SK-N-SH treated with all-trans-retinoic acid at 6 μM for 48 hours (cell line): ENCODE results near the gene TBL1X.

Source experiments
- ATAC-seq: fragments of 200-7000 bp; cut with Tn5 transposase; 3 replicates; pipeline ENCODE4 v1.9.1; 2020; ENCODE audit warnings: mild to moderate bottlenecking, moderate library complexity
- ARNTL ChIP-seq: fragments of 450-650 bp; formaldehyde crosslinking; IDR thresholded peaks from 2 replicates; pipeline ENCODE4 v1.5.0; 2020; ENCODE audit warnings: low read depth, mild to moderate bottlenecking, moderate library complexity, borderline replicate concordance
- CSRNP3 ChIP-seq: fragments of 250-450 bp; sonication (Bioruptor Pico); IDR thresholded peaks from 2 replicates; pipeline ENCODE4 v1.5.1; 2021; ENCODE audit warnings: mild to moderate bottlenecking, moderate library complexity
- ESRRG ChIP-seq: fragments of 250-450 bp; sonication (Bioruptor Pico); IDR thresholded peaks from 2 replicates; pipeline ENCODE4 v1.6.1; 2021; ENCODE audit warnings: mild to moderate bottlenecking
- GLIS3 ChIP-seq: fragments of 250-450 bp; sonication (Bioruptor Pico); IDR thresholded peaks from 2 replicates; pipeline ENCODE4 v1.5.0; 2020; ENCODE audit warnings: mild to moderate bottlenecking, moderate library complexity
- ISL1 ChIP-seq: fragments of 250-450 bp; sonication (Bioruptor Pico); IDR thresholded peaks from 2 replicates; pipeline ENCODE4 v2.1.2; 2022; ENCODE audit warnings: mild to moderate bottlenecking, moderate library complexity
- OSR1 ChIP-seq: fragments of 250-450 bp; sonication (Bioruptor Pico); IDR thresholded peaks from 2 replicates; pipeline ENCODE4 v1.8.0; 2022; ENCODE audit warnings: moderate library complexity, mild to moderate bottlenecking, inconsistent platforms
- PATZ1 ChIP-seq: fragments of 250-450 bp; sonication (Bioruptor Pico); IDR thresholded peaks from 2 replicates; pipeline ENCODE4 v1.8.0; 2020; ENCODE audit warnings: mild to moderate bottlenecking, moderate library complexity, borderline replicate concordance
- POU6F1 ChIP-seq: fragments of 250-450 bp; sonication (Bioruptor Pico); IDR thresholded peaks from 2 replicates; pipeline ENCODE4 v1.8.0; 2021; ENCODE audit warnings: low read depth, mild to moderate bottlenecking, moderate library complexity, borderline replicate concordance
- PPARA ChIP-seq: fragments of 250-450 bp; sonication (Bioruptor Pico); IDR thresholded peaks from 2 replicates; pipeline ENCODE4 v1.5.0; 2020; ENCODE audit warnings: mild to moderate bottlenecking, borderline replicate concordance
- SNAI2 ChIP-seq: fragments of 250-450 bp; sonication (Bioruptor Pico); IDR thresholded peaks from 2 replicates; pipeline ENCODE4 v1.5.0; 2020; ENCODE audit warnings: mild to moderate bottlenecking, moderate library complexity
- TOX ChIP-seq: fragments of 250-450 bp; sonication (Bioruptor Pico); IDR thresholded peaks from 2 replicates; pipeline ENCODE4 v1.8.0; 2021; ENCODE audit warnings: mild to moderate bottlenecking, moderate library complexity, borderline replicate concordance
- TSHZ2 ChIP-seq: fragments of 250-450 bp; sonication (Bioruptor Pico); IDR thresholded peaks from 2 replicates; pipeline ENCODE4 v1.5.0; 2020; ENCODE audit warnings: mild to moderate bottlenecking, moderate library complexity
- ZC3H10 ChIP-seq: fragments of 250-450 bp; sonication (Bioruptor Pico); IDR thresholded peaks from 2 replicates; pipeline ENCODE4 v1.5.1; 2021; ENCODE audit warnings: mild to moderate bottlenecking, moderate library complexity
- ZFP3 ChIP-seq: fragments of 250-450 bp; sonication (Bioruptor Pico); IDR thresholded peaks from 2 replicates; pipeline ENCODE4 v1.5.0; 2020; ENCODE audit warnings: mild to moderate bottlenecking, moderate library complexity
- ZNF565 ChIP-seq: fragments of 450-650 bp; formaldehyde crosslinking; conservative IDR thresholded peaks from 2 replicates; pipeline ENCODE4 v1.5.0; 2020; ENCODE audit warnings: low read depth, mild to moderate bottlenecking, moderate library complexity
- ZNF70 ChIP-seq: fragments of 450-650 bp; formaldehyde crosslinking; IDR thresholded peaks from 2 replicates; pipeline ENCODE4 v1.5.0; 2020; ENCODE audit warnings: mild to moderate bottlenecking, moderate library complexity
- ZNF8 ChIP-seq: fragments of 450-650 bp; formaldehyde crosslinking; IDR thresholded peaks from 2 replicates; pipeline ENCODE4 v1.5.0; 2020; ENCODE audit warnings: mild to moderate bottlenecking, moderate library complexity

TBL1X gene

GRCh38 chrX:9729171-9729885 is 264.5 kb downstream of the TBL1X start (continued):
- TF ChIP-seq PPARA (CRISPR knock-in tag) = no peak
- TF ChIP-seq CSRNP3 (CRISPR knock-in tag) = no peak
- TF ChIP-seq ZNF70 (CRISPR knock-in tag) = no peak
- no peak for TF ChIP-seq ARNTL (CRISPR knock-in tag)
- TF ChIP-seq ZNF565 (CRISPR knock-in tag) = no peak
- no peak for TF ChIP-seq ZNF8 (CRISPR knock-in tag)
- TF ChIP-seq, all 23 proteins: peak for 0

- ATAC-seq = no peak
- TF ChIP-seq TSHZ2 = no peak
- no peak for TF ChIP-seq ARNTL (CRISPR knock-in tag)
- no peak for TF ChIP-seq ZNF8 (CRISPR knock-in tag)
- no peak for TF ChIP-seq OSR1
- TF ChIP-seq ZNF70 (CRISPR knock-in tag) = no peak
- no peak for TF ChIP-seq PATZ1 (CRISPR knock-in tag)
- TF ChIP-seq ZNF565 (CRISPR knock-in tag) = no peak
- no peak for TF ChIP-seq ZFP3 (CRISPR knock-in tag)
- TF ChIP-seq ESRRG (CRISPR knock-in tag) = no peak
- TF ChIP-seq ZC3H10 (CRISPR knock-in tag) = no peak
- TF ChIP-seq ISL1 (CRISPR knock-in tag) = no peak
- no peak for TF ChIP-seq GLIS3 (CRISPR knock-in tag)
- TF ChIP-seq, all 23 proteins: peak for 0
These were observed 265.2 kb downstream of the TBL1X start for GRCh38 chrX:9730078-9730477.

GRCh38 chrX:9730752-9731151 is 265.9 kb downstream of the TBL1X start:
- TF ChIP-seq PPARA (CRISPR knock-in tag) = no peak
- TF ChIP-seq ZNF70 (CRISPR knock-in tag) = no peak
- TF ChIP-seq TOX (CRISPR knock-in tag) = no peak
- TF ChIP-seq POU6F1 (CRISPR knock-in tag) = no peak
- TF ChIP-seq SNAI2 = no peak
- TF ChIP-seq ZC3H10 (CRISPR knock-in tag) = no peak
- no peak for TF ChIP-seq TSHZ2
- no peak for TF ChIP-seq ESRRG (CRISPR knock-in tag)
- TF ChIP-seq ZNF565 (CRISPR knock-in tag) = no peak
- TF ChIP-seq CSRNP3 (CRISPR knock-in tag) = no peak
- no peak for TF ChIP-seq OSR1
- TF ChIP-seq ZFP3 (CRISPR knock-in tag) = no peak
- TF ChIP-seq GLIS3 (CRISPR knock-in tag) = no peak
- no peak for TF ChIP-seq ISL1 (CRISPR knock-in tag)
- TF ChIP-seq, all 23 proteins: peak for 0
- ATAC-seq = no peak
